A549 (cell line): Measurements from ENCODE around the gene ITGA8. TPM values are rescaled to one million over a fixed set of nuclear protein-coding genes. Genes with fewer than 3 reads are reported as not detected.

Source experiments
- ATAC-seq, 2 experiments: fragments of 200-7000 bp in 1 of 2; fragments of >200 bp in 1 of 2; cut with Nextera tagmentation in 1 of 2; cut with Tn5 transposase in 1 of 2; 3 replicates each; pipeline versions ENCODE4 v1.8.0 to v1.9.1; 2018 to 2020; ENCODE audit warnings: mild to moderate bottlenecking in 1 of 2, moderate library complexity in 1 of 2
- CTCF ChIA-PET: fragments of 300-600 bp; sonication (Branson Sonifier 250); formaldehyde crosslinking; extraction: SDS; loops from one replicate; lab custom pipeline; 2021; ENCODE audit warnings: antibody characterized with exemption, inconsistent platforms; lab: Yijun Ruan, JAX
- POLR2A ChIA-PET: fragments of 350-600 bp; formaldehyde crosslinking; extraction: SDS; loops from one replicate; lab custom pipeline; 2021; ENCODE audit warnings: antibody characterized with exemption, inconsistent platforms; lab: Yijun Ruan, JAX
- DNase-seq, 2 experiments: peaks; one replicate each; pipeline versions ENCODE4 v3.0.0 to v3.0.0-alpha.2; 2011 to 2016; ENCODE audit warnings: low read depth in 1 of 2, low spot score in 1 of 2
- FAIRE-seq: peaks from 2 replicates; lab custom pipeline; 2011; peaks lifted over from hg19 to GRCh38; lab: Jason Lieb, UNC
- H3K27ac ChIP-seq, 2 experiments: fragments of >200 bp; sonication (Bioruptor Twin); formaldehyde crosslinking; 3 replicates each; pipeline ENCODE4 v1.5.1; 2016 to 2017
- H3K4me1 ChIP-seq: fragments of >200 bp; sonication (Bioruptor Twin); formaldehyde crosslinking; 3 replicates; pipeline ENCODE4 v1.6.1; 2016
- H3K4me2 ChIP-seq: fragments of >200 bp; sonication (Bioruptor Twin); formaldehyde crosslinking; 3 replicates; pipeline ENCODE4 v1.6.1; 2016
- H3K4me3 ChIP-seq: fragments of >200 bp; sonication (Bioruptor Twin); formaldehyde crosslinking; 3 replicates; pipeline ENCODE4 v1.5.1; 2016
- H3K9me3 ChIP-seq: fragments of >200 bp; sonication (Bioruptor Twin); formaldehyde crosslinking; 3 replicates; pipeline ENCODE4 v1.6.1; 2016
- ATOH8 ChIP-seq: fragments of 250-450 bp; sonication (Bioruptor Pico); IDR thresholded peaks from 2 replicates; pipeline ENCODE4 v1.5.0; 2020; ENCODE audit warnings: low read depth, mild to moderate bottlenecking, moderate library complexity
- CBX8 ChIP-seq: fragments of 200-600 bp; sonication (generic); IDR thresholded peaks from 2 replicates; pipeline ENCODE4 v1.6.1; 2016
- CHD2 ChIP-seq: fragments of 150-350 bp; IDR thresholded peaks from 2 replicates; pipeline ENCODE4 v1.6.1; 2014; ENCODE audit warnings: low read length; ENCODE audit not compliant: partially characterized antibody
- EHF ChIP-seq: fragments of 250-450 bp; sonication (Bioruptor Pico); IDR thresholded peaks from 2 replicates; pipeline ENCODE4 v1.5.0; 2020; ENCODE audit warnings: mild to moderate bottlenecking
- EHMT2 ChIP-seq: fragments of 200-600 bp; sonication (generic); IDR thresholded peaks from 2 replicates; pipeline ENCODE4 v1.6.1; 2016; ENCODE audit warnings: antibody characterized with exemption, low read depth, mild to moderate bottlenecking, moderate library complexity
- ELK1 ChIP-seq: fragments of 150-350 bp; IDR thresholded peaks from 2 replicates; pipeline ENCODE4 v1.6.1; 2014; ENCODE audit warnings: low read depth, mild to moderate bottlenecking, low read length
- FOXS1 ChIP-seq: fragments of 250-450 bp; sonication (Bioruptor Pico); IDR thresholded peaks from 2 replicates; pipeline ENCODE4 v1.5.0; 2020; ENCODE audit warnings: mild to moderate bottlenecking, moderate library complexity
- HDAC2 ChIP-seq: fragments of 200-600 bp; sonication (generic); IDR thresholded peaks from 2 replicates; pipeline ENCODE4 v1.6.1; 2016
- HES2 ChIP-seq: fragments of >200 bp; sonication (Bioruptor Twin); formaldehyde crosslinking; IDR thresholded peaks from 2 replicates; pipeline ENCODE4 v1.6.1; 2016
- HEYL ChIP-seq: fragments of 250-450 bp; sonication (Bioruptor Pico); IDR thresholded peaks from 2 replicates; pipeline ENCODE4 v1.8.0; 2021; ENCODE audit warnings: mild to moderate bottlenecking, moderate library complexity
- HOXB13 ChIP-seq: fragments of 250-450 bp; sonication (Bioruptor Pico); IDR thresholded peaks from 2 replicates; pipeline ENCODE4 v1.5.0; 2020; ENCODE audit warnings: low read depth, mild to moderate bottlenecking, moderate library complexity
- JUN ChIP-seq, 2 experiments: fragments of >200 bp; sonication (Bioruptor Twin); formaldehyde crosslinking; IDR thresholded peaks; 2 replicates in 1 of 2; 3 replicates in 1 of 2; pipeline ENCODE4 v1.6.1; 2016 to 2017
- JUNB ChIP-seq: fragments of >200 bp; sonication (Bioruptor Twin); formaldehyde crosslinking; IDR thresholded peaks from 2 replicates; pipeline ENCODE4 v1.6.1; 2016
- KDM1A ChIP-seq: fragments of 200-600 bp; sonication (generic); IDR thresholded peaks from 2 replicates; pipeline ENCODE4 v1.6.1; 2016; ENCODE audit warnings: low read depth, mild to moderate bottlenecking
- KDM5A ChIP-seq: fragments of 200-600 bp; sonication (generic); IDR thresholded peaks from 2 replicates; pipeline ENCODE4 v1.6.1; 2016; ENCODE audit warnings: antibody characterized with exemption, mild to moderate bottlenecking
- MAX ChIP-seq: IDR thresholded peaks from 2 replicates; pipeline ENCODE4 v1.6.1; 2012
- MAZ ChIP-seq: fragments of 150-350 bp; IDR thresholded peaks from 2 replicates; pipeline ENCODE4 v1.6.1; 2014; ENCODE audit warnings: antibody characterized with exemption, low read depth, low read length, borderline replicate concordance
- MYC ChIP-seq: IDR thresholded peaks from 2 replicates; pipeline ENCODE4 v1.6.1; 2012; ENCODE audit warnings: mild to moderate bottlenecking, inconsistent platforms, low read length, improper control_type of control experiment, borderline replicate concordance
- PBX3 ChIP-seq: IDR thresholded peaks from 2 replicates; pipeline ENCODE4 v1.6.1; 2012
- PHF8 ChIP-seq: fragments of 200-600 bp; sonication (generic); IDR thresholded peaks from 2 replicates; pipeline ENCODE4 v1.6.1; 2016; ENCODE audit warnings: low read depth, mild to moderate bottlenecking, antibody characterized with exemption, moderate library complexity, borderline replicate concordance
- POLR2A ChIP-seq: IDR thresholded peaks from 2 replicates; pipeline ENCODE4 v1.6.1; 2012; ENCODE audit warnings: mild to moderate bottlenecking, low read length
- POLR2AphosphoS2 ChIP-seq: conservative IDR thresholded peaks from 2 replicates; pipeline ENCODE4 v1.6.1; 2012; ENCODE audit warnings: low read length, improper control_type of control experiment, inconsistent platforms
- RARB ChIP-seq: fragments of 250-450 bp; sonication (Bioruptor Pico); IDR thresholded peaks from 2 replicates; pipeline ENCODE4 v1.8.0; 2021; ENCODE audit warnings: mild to moderate bottlenecking, moderate library complexity
- RCOR1 ChIP-seq: fragments of 150-350 bp; IDR thresholded peaks from 2 replicates; pipeline ENCODE4 v1.6.1; 2014; ENCODE audit warnings: antibody characterized with exemption, low read length, low read depth
- RFX5 ChIP-seq: fragments of 450-650 bp; IDR thresholded peaks from 2 replicates; pipeline ENCODE4 v1.7.1; 2014; ENCODE audit warnings: antibody characterized with exemption, mild to moderate bottlenecking, moderate library complexity
- TFCP2L1 ChIP-seq: fragments of 250-450 bp; sonication (Bioruptor Pico); IDR thresholded peaks from 2 replicates; pipeline ENCODE4 v1.5.0; 2021; ENCODE audit warnings: mild to moderate bottlenecking
- ZNF302 ChIP-seq: fragments of 250-450 bp; sonication (Bioruptor Pico); IDR thresholded peaks from 2 replicates; pipeline ENCODE4 v1.9.0; 2021; ENCODE audit warnings: inconsistent platforms, mild to moderate bottlenecking, moderate library complexity
- ZSCAN20 ChIP-seq: fragments of 250-450 bp; sonication (Bioruptor Pico); IDR thresholded peaks from 2 replicates; pipeline ENCODE4 v1.8.0; 2022; ENCODE audit warnings: mild to moderate bottlenecking, moderate library complexity
- WGBS: methylation state at CpG from one replicate; pipeline ENCODE4 v1.1.6; 2017; ENCODE audit errors: missing lambda C conversion rate; 5-methylcytosine and 5-hydroxymethylcytosine counted together
- polyA plus RNA-seq, 4 experiments: library from polyadenylated mRNA; depleted of rRNA in 3 of 4; stranded (reverse); fragments of >200 nt; fragmentation: RNase III in 1 of 4; extraction: RNeasy Plus Mini Kit Qiagen cat#74134 plus additional on column Dnase treatment in 1 of 4; gene quantifications; 2 replicates in 3 of 4; 3 replicates in 1 of 4; pipeline ENCODE4 v1.2.3, GENCODE V29; 2011 to 2017

ITGA8 gene
- polyA plus RNA-seq, 2 of the 4 experiments (the other 2 are of a cell fraction), result 0.12 TPM; not detected in 1

GRCh38 chr10:15739254-15739970, 19.7 kb upstream of the ITGA8 start:
- Histone ChIP-seq H3K4me1 (no peaks in the 10 kb centered on the region), H3K4me2 (no peak overlapping the region), H3K9me3 (no peaks in the 10 kb centered on the region), H3K4me3 (no peak overlapping the region), H3K27ac (no peak overlapping the region)
- ATAC-seq (no peak), FAIRE-seq (no peak), DNase-seq (no peak)
- CTCF ChIA-PET, result interaction anchor here (1.5 kb wide), 1 partner anchor 11 kb away, joined by 4 read pairs; no protein-coding TSS in a partner anchor
- TF ChIP-seq MAX (no peak), HDAC2 (no peak), ATOH8 (CRISPR knock-in tag) (no peak), RARB (no peak), MYC (no peak), FOXS1 (CRISPR knock-in tag) (no peak), EHMT2 (no peak), CBX8 (no peak), KDM5A (no peak), PHF8 (no peak), JUN (IDR thresholded peaks at IDR 0.05) (no peak)
- TF ChIP-seq, all 56 proteins: peak for 0
- POLR2A ChIA-PET, result no interaction called here
- 20% methylated on average over 9 of the region's 9 CpGs for WGBS

- H3K4me1 ChIP-seq, result no peaks in the 10 kb centered on the region
- POLR2A ChIA-PET, result no interaction called here
- H3K27ac ChIP-seq, result no peak overlapping the region
- no peak for FAIRE-seq
- 49% methylated on average over 10 of the region's 10 CpGs for WGBS
- DNase-seq, result no peak
- no peak overlapping the region for H3K4me3 ChIP-seq
- no peak overlapping the region for H3K4me2 ChIP-seq
- H3K9me3 ChIP-seq, result no peaks in the 10 kb centered on the region
- CTCF ChIA-PET, result interaction anchor here (1.5 kb wide), 1 partner anchor 10 kb away, joined by 4 read pairs; no protein-coding TSS in a partner anchor
- TF ChIP-seq ELK1 (no peak), EHF (CRISPR knock-in tag) (no peak), KDM1A (no peak), HDAC2 (no peak), RFX5 (no peak), ZSCAN20 (CRISPR knock-in tag) (no peak), HES2 (no peak), KDM5A (no peak), TFCP2L1 (no peak), HEYL (no peak), FOXS1 (CRISPR knock-in tag) (no peak)
- no peak for ATAC-seq
These were observed 18.7 kb upstream of the ITGA8 start for GRCh38 chr10:15738270-15738925.

- FAIRE-seq (no peak), ATAC-seq (no peak), DNase-seq (no peak)
- TF ChIP-seq ZNF302 (CRISPR knock-in tag), result no peak
- TF ChIP-seq POLR2AphosphoS2, result no peak
- TF ChIP-seq ZSCAN20 (CRISPR knock-in tag), result no peak
- TF ChIP-seq EHMT2, result no peak
- TF ChIP-seq POLR2A, result no peak
- TF ChIP-seq RCOR1, result no peak
- no peak for TF ChIP-seq PHF8
- no peak for TF ChIP-seq JUN (IDR thresholded peaks at IDR 0.05)
- no peak for TF ChIP-seq CBX8
- no peak for TF ChIP-seq RFX5
- TF ChIP-seq JUNB, result no peak
- no peak for TF ChIP-seq CHD2
- TF ChIP-seq HOXB13 (CRISPR knock-in tag), result no peak
- TF ChIP-seq MAZ, result no peak
- no peak for TF ChIP-seq PBX3
- no peak overlapping the region for H3K27ac ChIP-seq
- POLR2A ChIA-PET, result no interaction called here
- no peaks in the 10 kb centered on the region for H3K4me1 ChIP-seq
- no peak overlapping the region for H3K4me3 ChIP-seq
- 48% methylated on average over 5 of the region's 5 CpGs for WGBS
- H3K4me2 ChIP-seq, result no peak overlapping the region
- no peaks in the 10 kb centered on the region for H3K9me3 ChIP-seq
- CTCF ChIA-PET, result no interaction called here
These were observed 17.9 kb upstream of the ITGA8 start for GRCh38 chr10:15737656-15738055.
